ENCODE results near the gene ARHGAP9.
"Not testable (repeated sequence)": the region's sequence is repeated elsewhere in the genome, so short reads cannot be mapped to it uniquely, and the experiment has no call there.

Gene ARHGAP9

GRCh38 chr12:57456145-57456700, 23.4 kb downstream of the ARHGAP9 start:
- peak; percentile 41 for DNase-seq

GRCh38 chr12:57455374-57456144, 24.1 kb downstream of the ARHGAP9 start:
- DNase-seq: no peak

GRCh38 chr12:57454566-57455373, 24.9 kb downstream of the ARHGAP9 start, which contains the start of gene INHBE:
Gene INHBE (plus strand): TSS chr12:57455307. CDS start chr12:57455537, 230 bp downstream.
- peak; percentile 69 for DNase-seq

GRCh38 chr12:57454213-57454565, 25.5 kb downstream of the ARHGAP9 start:
- DNase-seq: no peak

- DNase-seq: peak; percentile 73
These were observed 26.6 kb downstream of the ARHGAP9 start for GRCh38 chr12:57452937-57453509.

GRCh38 chr12:57452181-57452936, 27.3 kb downstream of the ARHGAP9 start:
- peak; percentile 87 for DNase-seq

- no peak for DNase-seq
These were observed 28.4 kb downstream of the ARHGAP9 start for GRCh38 chr12:57451233-57451778.

- no peak for DNase-seq
These were observed 29.6 kb downstream of the ARHGAP9 start for GRCh38 chr12:57450057-57450456.

GRCh38 chr12:57449375-57449774, 30.3 kb downstream of the ARHGAP9 start:
- DNase-seq: no peak

- no peak for DNase-seq
These were observed 31.0 kb downstream of the ARHGAP9 start for GRCh38 chr12:57448669-57449068.

GRCh38 chr12:57446292-57446960, 33.2 kb downstream of the ARHGAP9 start:
- DNase-seq: no peak

GRCh38 chr12:57444744-57445143, 34.9 kb downstream of the ARHGAP9 start:
- no peak for DNase-seq

GRCh38 chr12:57444337-57444736, 35.3 kb downstream of the ARHGAP9 start:
- DNase-seq: not testable (repeated sequence)

GRCh38 chr12:57441846-57442427, 37.7 kb downstream of the ARHGAP9 start:
- DNase-seq: no peak

- not testable (repeated sequence) for DNase-seq
These were observed 38.3 kb downstream of the ARHGAP9 start for GRCh38 chr12:57441393-57441792.

GRCh38 chr12:57439762-57440266, 39.9 kb downstream of the ARHGAP9 start:
- no peak for DNase-seq

- DNase-seq: no peak
These were observed 41.3 kb downstream of the ARHGAP9 start for GRCh38 chr12:57438400-57438799.

GRCh38 chr12:57435293-57435692, 44.4 kb downstream of the ARHGAP9 start:
- DNase-seq: no peak

- no peak for DNase-seq
These were observed 45.0 kb downstream of the ARHGAP9 start, which contains the start of gene INHBC for GRCh38 chr12:57434517-57435223. Gene INHBC (plus strand): TSS chr12:57434784. CDS start chr12:57434887, 103 bp downstream.

GRCh38 chr12:57433370-57433769, 46.3 kb downstream of the ARHGAP9 start:
- no peak for DNase-seq

Measured in HCEC 1CT (cell line).